GM21367 (cell line): ENCODE results near the gene SLC16A12.
"Not testable (repeated sequence)": the region's sequence is repeated elsewhere in the genome, so short reads cannot be mapped to it uniquely, and the experiment has no call there.

Experiments
- ATAC-seq: cut with Tn5 transposase; IDR thresholded peaks from one replicate; pipeline ENCODE4 v1.9.1; 2021; ENCODE audit not compliant: unreplicated experiment

SLC16A12 gene

DNA sequence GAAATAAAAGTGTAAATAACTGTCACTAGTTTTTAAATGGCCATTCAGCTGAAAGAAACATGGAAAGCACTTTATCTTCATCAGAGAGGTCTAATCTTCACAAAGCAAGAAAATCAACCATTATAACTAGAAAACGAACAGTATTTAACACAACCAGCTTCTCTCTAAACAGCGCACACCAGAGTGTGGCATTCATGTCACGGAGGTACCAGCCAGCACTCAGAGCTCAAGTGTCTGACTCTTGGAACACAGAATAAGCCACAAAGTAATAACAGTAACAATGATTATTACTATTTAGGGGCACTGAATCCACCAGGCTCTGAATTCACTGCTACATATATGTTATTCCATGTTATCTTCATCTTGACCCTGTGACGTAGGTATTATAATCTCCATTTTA lies 60.9 kb downstream of the SLC16A12 start:
- no peak for ATAC-seq

DNA sequence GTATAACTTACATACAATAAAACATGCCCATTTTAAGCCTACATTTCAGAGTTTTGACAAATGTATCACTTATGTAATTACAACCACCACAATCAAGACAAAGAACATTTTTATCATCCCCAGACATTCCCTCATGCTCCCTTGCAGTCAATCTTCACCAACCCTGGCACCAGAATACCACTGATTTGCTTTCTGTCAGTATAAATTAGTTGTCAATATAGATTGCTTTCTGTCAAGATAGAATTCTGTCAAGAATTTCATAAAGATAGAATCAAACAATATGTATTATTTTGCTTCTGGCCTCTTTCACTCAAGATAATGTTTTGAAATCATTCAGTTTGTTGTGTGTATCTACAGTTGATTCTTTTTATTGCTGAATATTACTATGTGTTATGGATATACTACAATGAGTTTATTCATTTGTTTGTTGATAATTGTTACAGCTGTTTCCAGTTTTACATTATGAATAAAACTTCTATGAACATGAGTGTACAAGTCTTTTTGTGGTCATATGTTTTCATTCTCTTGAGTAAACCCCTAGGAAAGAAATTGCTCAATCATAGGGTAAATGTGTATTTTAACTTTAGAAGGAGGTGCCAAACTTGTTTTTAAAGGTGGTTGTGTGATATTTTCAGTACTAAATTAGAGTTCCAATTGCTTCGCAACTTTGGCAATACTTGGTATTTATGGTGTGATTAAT lies 64.1 kb downstream of the SLC16A12 start:
- no peak for ATAC-seq

DNA sequence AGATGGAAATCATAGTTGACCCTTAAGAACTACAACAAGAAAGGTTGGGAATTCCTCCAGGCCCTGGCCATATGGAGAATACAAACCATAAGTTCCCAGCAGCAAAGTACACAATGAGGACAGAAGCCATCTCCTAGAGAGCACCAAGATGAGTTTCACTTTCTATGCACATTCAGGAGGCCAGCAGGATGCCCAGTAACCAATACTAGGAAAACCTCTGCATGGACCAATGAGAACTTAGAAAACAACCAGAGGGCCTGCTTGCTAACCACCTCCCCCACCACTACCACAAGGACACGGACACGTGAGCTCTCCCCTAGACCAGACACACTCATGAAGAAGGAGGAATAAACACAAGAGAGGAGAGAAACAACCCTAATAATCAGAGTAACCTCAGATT lies 64.8 kb downstream of the SLC16A12 start:
- no peak for ATAC-seq

DNA sequence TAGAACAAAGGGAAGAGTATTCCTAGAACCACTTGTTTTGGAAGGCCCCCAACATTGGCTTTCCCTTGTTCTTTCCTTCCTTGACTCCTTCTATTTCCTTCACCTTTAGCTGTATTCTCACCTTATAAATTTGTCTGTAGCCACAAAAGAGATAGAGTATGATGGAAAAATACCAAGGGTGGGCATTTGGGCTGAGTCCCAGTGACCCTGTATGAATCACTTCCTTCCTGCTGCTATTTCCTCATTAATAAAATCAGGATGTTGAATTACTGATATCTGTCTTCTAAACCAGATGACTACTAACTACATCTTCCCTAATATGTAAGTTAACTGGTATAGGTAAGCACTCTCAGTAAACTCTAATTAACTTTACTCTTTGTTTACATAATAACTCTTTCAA lies 65.9 kb downstream of the SLC16A12 start:
- ATAC-seq = no peak

DNA sequence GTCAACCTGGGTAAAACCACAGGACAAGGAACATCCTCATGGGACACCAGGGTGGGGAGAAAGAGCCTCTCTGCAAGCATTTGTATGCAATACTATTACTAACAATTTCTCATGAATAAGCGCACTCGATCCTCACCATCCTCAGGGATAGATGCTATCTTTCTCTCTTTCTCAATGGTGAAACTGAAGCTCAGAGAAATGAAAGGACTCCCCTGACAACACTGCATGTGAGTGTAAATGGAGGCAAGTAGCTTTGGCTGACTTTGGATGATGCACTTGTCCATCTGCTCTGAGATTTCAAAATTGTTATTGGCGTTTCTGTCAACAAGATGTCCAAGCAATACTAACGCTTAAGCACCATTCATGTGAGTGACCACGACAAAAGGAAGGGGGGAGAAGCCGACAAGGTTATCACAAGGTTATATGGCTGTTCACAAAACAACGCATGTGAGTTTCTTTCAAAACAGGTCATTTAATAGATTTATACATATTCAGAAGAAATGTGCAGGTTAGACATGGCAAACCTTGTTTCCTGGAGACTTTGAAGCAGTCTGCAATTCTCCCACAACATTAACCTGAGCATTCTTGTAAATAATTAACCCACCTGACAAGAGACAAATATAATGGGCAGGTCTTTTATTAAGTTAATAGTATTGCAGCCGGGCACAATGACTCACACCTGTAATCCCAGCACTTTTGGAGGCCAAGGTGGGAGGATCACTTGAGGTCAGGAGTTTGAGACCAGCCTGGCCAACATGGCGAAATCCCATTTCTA lies 67.0 kb downstream of the SLC16A12 start:
- ATAC-seq = no peak

DNA sequence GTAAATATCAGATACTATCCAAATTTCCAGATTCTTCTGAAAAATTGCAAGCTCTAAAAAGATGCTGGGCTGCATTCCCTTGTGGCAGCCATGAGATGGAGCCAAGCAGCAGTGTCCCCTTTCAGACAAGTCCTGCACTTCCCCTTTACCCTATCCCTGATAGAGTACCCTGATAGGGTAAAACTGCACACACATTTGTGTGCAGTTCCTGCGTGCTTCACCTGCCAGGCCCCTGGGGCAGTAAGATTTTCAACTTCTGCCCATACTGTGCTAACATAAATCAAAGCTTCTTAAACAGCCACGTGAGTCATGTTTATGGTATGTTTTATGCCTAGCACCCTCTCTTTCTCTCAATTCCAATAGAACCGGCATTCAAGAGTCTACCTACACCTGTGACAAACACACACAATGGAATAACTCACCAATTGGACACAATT lies 68.8 kb downstream of the SLC16A12 start:
- no peak for ATAC-seq

DNA sequence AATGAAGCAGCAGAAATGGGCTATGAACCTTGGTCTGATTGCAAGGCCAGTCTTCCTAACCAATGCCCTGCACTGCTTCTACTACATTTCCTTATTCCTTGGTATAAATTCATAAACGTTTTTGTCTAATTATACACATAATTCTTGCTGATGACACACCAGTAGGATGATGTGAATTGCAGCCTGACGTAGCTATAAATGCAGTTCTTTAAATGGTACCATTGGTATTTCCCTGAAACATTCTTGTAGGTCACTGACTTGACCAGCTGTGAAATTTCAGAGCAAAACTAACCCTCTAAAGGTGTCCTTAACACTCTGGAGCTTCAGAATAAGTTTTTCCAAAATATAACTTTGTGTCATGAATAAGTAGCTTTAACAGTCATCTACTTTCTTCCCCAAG lies 70.2 kb downstream of the SLC16A12 start:
- no peak for ATAC-seq

DNA sequence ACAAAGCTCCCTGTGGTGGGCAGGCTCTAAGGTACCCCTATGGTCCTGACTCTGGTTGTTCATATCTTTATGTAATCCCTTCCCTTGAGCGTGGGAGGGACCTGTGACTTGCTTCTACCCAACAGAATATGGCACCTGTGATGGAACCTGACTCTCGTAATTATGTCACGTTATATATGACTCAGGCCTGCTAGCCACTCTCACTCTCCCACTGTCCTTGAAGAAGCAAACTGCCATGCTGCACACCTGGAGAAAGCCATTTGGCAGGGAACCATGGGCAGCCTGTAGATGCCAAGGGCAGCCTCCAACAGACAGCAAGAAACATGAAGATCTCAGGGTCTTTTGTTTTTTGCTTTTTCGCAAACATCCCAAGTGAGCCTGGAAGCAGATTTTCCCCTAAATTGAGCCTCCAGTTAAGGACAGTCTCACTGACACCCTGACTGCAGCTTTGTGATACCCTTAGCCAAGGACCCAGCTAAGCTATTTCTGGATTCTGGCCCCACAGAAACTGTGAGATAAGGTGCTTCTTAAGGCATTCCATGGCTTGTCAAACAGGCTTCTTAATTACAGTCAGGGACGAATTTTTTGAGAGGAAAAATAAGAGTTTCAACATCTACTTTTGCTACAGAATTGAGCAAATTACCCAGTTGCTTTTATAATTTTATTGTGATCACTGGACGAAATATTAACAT lies 71.4 kb downstream of the SLC16A12 start:
- ATAC-seq = no peak

DNA sequence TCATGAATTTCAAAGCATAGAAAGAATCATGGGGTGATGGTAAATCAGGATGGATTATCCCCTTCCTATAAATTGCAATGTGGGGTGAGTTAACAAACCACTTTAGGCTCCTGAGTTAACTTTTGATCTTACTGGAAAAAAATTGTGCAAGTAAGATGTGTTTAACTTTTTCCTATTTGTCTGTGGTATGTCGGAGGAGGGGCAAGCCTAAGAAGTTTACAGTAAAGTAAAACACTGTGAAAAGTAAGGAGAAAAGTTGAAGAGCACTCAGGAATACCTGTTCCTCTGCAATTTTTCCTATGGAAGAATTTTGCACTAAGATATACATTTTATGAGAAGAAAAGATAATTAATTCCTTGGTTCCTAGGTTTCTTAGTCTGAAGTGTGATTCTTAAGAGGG lies 76.6 kb downstream of the SLC16A12 start:
- no peak for ATAC-seq

DNA sequence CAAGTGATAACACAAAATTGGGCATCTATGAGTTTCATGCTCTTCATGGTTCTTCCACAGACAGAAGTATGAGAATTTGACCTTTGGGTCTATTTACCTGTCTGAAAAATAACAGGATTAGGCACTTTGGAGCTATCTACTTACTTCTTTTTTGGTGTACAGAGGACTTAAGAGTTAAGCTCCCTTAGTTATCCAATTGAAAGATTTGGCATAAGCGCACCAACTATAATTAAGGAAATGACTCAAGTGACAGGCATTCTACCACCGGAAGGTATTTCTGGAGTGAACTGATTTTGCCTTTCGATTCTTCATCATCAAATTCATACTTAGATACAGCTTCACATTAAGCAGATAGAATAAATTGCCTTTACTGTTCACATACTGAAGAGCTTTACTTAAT lies 77.1 kb downstream of the SLC16A12 start:
- ATAC-seq = no peak

DNA sequence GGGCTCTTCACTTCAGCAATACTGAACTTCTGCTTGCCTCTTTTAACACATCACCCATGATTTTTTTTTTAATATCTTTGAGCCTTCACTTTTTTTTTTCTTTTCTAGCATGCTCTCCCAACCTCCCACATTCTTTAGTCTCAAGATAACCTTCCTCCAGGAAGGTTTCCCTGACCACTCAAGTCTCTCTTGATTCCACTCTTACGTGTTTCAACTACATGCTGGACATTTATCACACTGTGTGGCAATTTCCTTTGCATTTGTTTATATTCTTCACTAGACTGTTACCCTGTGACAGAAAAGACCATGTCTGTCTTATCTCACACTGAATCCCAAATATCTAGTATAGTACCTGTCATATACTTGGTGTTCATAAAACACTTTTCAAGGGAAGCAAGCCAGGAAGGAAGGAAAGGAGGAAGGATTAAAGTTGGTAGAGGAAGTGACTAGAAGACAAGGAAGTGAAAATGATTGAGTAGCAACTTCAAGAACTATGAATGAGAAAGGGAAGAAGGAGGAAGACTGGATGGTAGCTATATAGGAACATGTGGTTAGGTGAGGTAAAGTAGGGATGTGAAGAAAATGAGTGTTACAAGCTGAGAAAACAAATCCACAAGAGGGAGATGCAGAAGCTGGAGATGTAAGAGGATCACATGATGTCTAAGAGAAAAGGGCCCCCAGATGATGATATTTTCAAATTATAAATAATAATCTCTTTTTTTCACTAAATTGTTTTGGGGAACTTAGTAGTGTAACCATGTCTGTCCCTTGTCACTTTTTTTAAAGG lies 80.6 kb downstream of the SLC16A12 start:
- no peak for ATAC-seq

DNA sequence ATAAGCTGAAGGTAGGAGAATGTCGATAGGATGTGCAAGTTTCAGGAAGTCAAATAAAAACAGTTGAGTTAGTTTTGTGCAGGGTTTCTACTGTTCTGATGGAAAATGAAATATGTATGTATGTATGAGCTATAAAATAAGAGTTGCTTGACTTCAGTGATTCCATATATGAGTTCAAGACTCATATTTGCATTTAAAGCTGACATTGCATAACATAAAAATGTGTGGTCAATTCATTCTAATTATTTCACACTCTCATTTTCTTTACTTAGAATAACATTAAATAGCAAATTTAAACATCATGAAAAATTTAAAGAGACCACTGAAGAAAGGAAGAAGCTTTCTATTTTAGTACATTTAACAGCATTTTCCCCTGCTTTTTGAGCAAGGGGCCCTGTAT lies 83.2 kb downstream of the SLC16A12 start:
- ATAC-seq = no peak

DNA sequence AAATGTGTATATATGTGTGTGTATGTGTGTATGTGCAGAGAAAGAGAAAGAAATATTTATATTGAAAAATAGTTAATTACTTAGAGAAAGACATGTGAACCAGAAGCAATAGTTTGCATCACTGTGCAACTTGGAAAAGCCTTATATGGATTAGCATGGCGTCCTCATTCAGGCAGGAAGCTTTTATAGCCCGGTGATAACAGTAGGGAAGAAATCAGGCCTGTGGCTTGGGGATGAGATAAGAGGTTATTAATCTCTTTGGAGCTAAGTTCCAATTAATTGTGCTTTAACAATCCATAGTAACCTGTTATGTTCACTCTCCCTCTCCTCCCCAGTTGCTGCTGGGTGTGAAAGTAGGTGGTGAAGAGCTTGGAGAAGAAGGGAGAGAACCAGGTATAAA lies 84.5 kb downstream of the SLC16A12 start:
- ATAC-seq = no peak

DNA sequence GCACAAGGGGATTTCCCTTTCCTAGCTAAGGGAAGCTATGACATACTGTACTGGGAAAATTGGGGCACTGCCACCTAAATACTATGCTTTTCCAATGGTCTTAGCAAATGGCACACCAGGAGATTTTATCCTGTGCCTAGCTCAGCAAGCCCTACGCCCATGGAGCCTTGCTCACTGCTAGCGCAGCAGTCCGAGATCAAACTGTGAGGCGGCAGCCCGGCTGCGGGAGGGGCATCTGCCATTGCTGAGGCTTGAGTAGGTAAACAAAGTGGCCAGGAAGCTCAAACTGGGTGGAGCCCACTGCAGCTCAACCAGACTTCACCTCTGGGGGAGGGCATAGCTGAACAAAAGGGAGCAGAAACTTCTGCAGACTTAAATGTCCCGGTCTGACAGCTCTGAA lies 90.6 kb downstream of the SLC16A12 start:
- ATAC-seq = not testable (repeated sequence)

DNA sequence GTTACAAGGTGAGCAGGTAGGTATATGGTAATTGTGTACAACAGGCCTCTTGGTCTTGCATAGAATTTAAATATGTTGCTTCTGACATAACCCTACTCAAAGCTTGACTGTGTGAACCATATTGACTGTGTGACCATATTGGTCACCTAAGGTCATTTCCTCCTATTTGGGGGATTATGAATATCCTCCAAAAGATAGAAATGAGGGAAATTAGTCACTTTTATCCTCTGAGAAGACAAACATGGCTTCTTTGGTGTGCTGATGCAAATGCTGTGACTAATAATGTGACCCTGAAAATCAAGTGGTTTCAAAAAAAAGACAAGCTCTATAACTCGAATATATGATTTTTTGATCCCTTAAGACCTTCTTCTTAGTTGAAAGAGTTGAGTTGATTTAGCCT lies 93.1 kb downstream of the SLC16A12 start:
- ATAC-seq = no peak

DNA sequence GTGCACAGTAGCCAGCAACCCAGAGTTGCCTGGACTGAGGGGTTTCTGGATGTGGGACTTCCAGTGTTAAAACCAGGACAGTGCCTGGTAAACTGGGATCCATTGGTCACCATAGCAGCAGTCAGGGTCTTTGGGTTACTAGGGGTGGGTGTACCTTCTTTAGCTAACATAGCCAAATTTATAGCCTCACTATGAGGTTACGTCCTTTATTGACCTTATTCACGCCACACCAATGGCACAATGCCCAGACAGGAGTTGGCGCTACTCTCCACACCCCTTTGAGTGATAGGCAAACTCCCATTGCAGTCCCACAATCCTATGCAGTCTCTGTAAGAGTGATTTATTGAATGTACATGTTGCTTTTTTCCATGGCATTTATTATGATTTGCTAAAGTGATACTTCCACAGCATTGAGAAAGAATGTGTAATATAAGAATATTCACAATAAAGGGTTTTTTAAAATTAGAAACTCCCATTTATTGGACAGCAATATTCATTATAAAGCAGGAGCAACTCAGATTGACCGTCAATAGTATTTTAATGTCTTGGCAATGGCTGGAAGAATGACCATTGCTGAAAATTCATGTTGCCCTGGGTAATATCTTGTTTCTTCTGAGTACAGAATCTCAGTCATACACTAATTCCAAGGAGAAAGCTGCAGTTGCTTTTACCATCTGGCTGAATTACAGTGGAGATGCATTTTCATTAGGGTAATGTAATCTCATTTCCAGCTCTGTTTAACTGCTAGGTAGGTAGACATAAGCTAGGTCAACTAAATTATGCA lies 95.0 kb downstream of the SLC16A12 start:
- no peak for ATAC-seq

DNA sequence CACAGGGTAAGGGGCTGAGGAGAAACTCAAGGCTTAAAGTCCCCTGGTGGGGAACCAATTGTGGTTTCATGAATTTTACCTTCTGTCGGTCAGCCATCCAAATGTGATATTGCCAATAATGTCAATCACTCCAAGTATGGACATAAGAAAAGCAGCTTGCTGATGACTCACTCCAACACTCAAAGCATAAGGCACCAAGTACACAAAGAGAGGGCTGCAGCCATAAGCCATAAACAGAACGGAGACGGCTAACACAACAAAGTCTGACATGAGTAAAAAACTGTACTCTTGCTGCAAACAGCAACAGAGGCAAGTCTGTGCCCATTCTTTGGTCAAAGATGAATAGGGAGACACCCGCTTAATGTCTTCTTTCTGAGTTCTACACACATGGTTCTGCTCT lies 96.9 kb downstream of the SLC16A12 start:
- ATAC-seq = no peak

DNA sequence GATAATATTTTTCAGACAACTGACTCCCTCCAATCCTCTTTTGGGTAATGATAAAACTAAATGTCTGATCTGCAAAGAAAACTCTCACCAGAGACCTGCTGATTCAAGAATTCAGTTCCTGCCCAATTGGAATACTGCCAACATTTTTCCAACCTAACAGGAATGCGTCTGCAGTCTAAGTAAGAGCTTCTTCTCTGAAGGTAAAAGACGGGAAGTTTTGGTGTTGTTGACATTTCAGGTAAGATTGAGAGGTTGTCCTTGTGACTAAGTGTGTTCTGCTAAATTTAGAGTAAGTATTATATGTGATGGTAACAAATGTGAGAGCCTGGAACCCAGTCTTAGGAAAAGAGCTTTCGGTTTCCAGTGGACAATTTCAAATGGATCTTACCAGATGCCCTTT lies 103.4 kb downstream of the SLC16A12 start:
- ATAC-seq = no peak

DNA sequence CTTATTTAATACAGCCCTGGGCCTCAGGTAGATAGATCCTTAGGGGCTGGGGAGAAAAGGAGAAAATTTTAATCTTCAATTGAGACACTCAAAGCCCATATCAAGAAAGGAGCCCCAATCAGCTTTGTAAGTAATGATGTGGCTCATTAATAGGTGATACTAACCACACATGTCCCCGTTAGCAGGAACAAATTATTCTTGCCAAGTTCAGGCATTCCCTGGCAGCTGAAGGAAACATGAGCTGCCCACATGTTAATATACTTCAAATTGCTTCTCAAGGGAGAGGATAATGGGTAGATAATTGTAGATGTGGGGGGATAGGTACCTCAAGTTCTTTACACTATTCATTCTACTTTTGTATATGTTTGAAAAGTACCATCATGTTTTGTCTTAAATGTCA lies 106.5 kb downstream of the SLC16A12 start:
- ATAC-seq = no peak

DNA sequence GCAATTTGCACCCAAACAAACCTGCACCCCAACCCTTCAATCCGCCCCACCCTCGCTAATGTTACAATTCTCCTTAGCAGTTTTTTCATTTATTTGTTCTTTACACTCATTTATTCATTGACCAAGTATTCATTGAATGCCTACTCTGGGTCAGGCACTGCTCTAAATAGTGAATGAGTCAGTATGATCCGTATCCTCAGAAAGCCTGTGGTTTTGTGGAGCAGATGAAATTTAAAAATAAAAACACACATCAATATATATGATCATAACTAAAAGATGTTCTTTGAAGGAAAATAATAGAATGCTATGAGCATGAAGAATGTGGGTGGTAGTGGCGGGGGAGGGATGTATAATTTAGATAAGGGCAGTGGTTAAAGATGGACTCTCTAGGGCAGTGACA lies 107.8 kb downstream of the SLC16A12 start:
- ATAC-seq = no peak
